ENCODE measurements around the gene KMT2C.

Gene KMT2C

GRCh38 chr7:152131981-152132494 is 303.8 kb downstream of the KMT2C start:
- DNase-seq: no peak

GRCh38 chr7:152130658-152131590 is 304.9 kb downstream of the KMT2C start:
- no peak for DNase-seq

- DNase-seq: no peak
Observed at GRCh38 chr7:152129682-152130081, 306.1 kb downstream of the KMT2C start.

GRCh38 chr7:152128741-152129461 is 306.9 kb downstream of the KMT2C start:
- no peak for DNase-seq

GRCh38 chr7:152128252-152128651 is 307.6 kb downstream of the KMT2C start:
- DNase-seq: no peak

GRCh38 chr7:152127229-152127628 is 308.6 kb downstream of the KMT2C start:
- DNase-seq: no peak

GRCh38 chr7:152126741-152127140 is 309.1 kb downstream of the KMT2C start:
- DNase-seq: no peak

GRCh38 chr7:152122540-152122939 is 313.3 kb downstream of the KMT2C start:
- no peak for DNase-seq

GRCh38 chr7:152121432-152121831 is 314.4 kb downstream of the KMT2C start:
- DNase-seq: no peak

GRCh38 chr7:152120776-152121175 is 315.0 kb downstream of the KMT2C start:
- DNase-seq: no peak

- DNase-seq: no peak
Observed at GRCh38 chr7:152120210-152120609, 315.6 kb downstream of the KMT2C start.

GRCh38 chr7:152117356-152117755 is 318.4 kb downstream of the KMT2C start:
- DNase-seq: no peak

- no peak for DNase-seq
Observed at GRCh38 chr7:152115021-152115718, 320.6 kb downstream of the KMT2C start.

GRCh38 chr7:152112829-152113228 is 323.0 kb downstream of the KMT2C start:
- no peak for DNase-seq

- DNase-seq: no peak
Observed at GRCh38 chr7:152108359-152108758, 327.4 kb downstream of the KMT2C start.

GRCh38 chr7:152107945-152108344 is 327.9 kb downstream of the KMT2C start:
- no peak for DNase-seq

- DNase-seq: no peak
Observed at GRCh38 chr7:152106990-152107389, 328.8 kb downstream of the KMT2C start.

GRCh38 chr7:152105205-152105604 is 330.6 kb downstream of the KMT2C start:
- no peak for DNase-seq

GRCh38 chr7:152103691-152104090 is 332.1 kb downstream of the KMT2C start:
- no peak for DNase-seq

- DNase-seq: no peak
Observed at GRCh38 chr7:152103066-152103465, 332.7 kb downstream of the KMT2C start.

GRCh38 chr7:152097330-152097729 is 338.5 kb downstream of the KMT2C start:
- no peak for DNase-seq

- DNase-seq: no peak
Observed at GRCh38 chr7:152095771-152096170, 340.0 kb downstream of the KMT2C start.

- DNase-seq: no peak
Observed at GRCh38 chr7:152093717-152094116, 342.1 kb downstream of the KMT2C start.
